Measurements from ENCODE around the gene OPN1MW2. TPM values are rescaled to one million over a fixed set of nuclear protein-coding genes. Genes with fewer than 3 reads are reported as not detected.
"Not testable (repeated sequence)": the region's sequence is repeated elsewhere in the genome, so short reads cannot be mapped to it uniquely, and the experiment has no call there.

OPN1MW2 gene
- total and polyA plus RNA-seq, 2 donors (not counting 1 experiment from before 2014, with no cell fraction given) = not detected

DNA sequence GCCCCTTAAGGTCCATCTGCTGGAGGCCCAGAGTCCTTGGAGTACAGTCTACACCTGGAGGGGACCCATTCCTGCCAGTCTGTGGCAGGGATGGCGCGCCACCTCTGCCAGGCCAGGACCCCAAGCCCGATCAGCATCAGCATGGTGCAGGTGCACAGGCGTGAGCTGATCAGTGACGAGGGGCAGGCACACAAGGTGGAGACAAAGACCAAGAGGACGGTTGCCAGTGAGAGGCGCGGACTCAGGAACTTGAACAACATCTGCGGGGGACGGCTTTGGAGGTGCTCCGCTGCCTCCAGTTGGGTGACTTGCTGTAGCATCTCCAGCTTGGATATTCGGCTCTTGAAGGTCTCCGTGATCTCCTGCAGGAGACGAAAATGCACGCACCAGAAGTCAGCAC, 23.1 kb upstream of the OPN1MW2 start:
- H4K20me1 ChIP-seq (ENCODE audit: control insufficient read depth, extremely low read depth, insufficient read depth, low read length); H3K36me3 ChIP-seq (ENCODE audit: control insufficient read depth, insufficient read depth, low read length); H3K27ac ChIP-seq (ENCODE audit: insufficient read depth, low read length); H3K4me1 ChIP-seq (ENCODE audit: control insufficient read depth, extremely low read depth, insufficient read depth, low read length); H2AFZ ChIP-seq (ENCODE audit: low read length); H3K79me2 ChIP-seq (ENCODE audit: control insufficient read depth, insufficient read depth, low read length); H3K9me3 ChIP-seq (ENCODE audit: control insufficient read depth, insufficient read depth, low read depth, low read length); H3K9ac ChIP-seq (ENCODE audit: insufficient read depth, low read length); DNase-seq (ENCODE audit: low read depth in 2 of 2); H3K4me2 ChIP-seq (ENCODE audit: extremely low read depth, insufficient read depth, low read length); H3K4me3 ChIP-seq (replicated peaks in 1 of 4; ENCODE audit: control extremely low read depth in 1 of 4, insufficient read depth in 1 of 4, low read depth in 3 of 4, low read length in 4 of 4); H3K27me3 ChIP-seq (ENCODE audit: control insufficient read depth, insufficient read depth, low read length): not testable (repeated sequence)

DNA sequence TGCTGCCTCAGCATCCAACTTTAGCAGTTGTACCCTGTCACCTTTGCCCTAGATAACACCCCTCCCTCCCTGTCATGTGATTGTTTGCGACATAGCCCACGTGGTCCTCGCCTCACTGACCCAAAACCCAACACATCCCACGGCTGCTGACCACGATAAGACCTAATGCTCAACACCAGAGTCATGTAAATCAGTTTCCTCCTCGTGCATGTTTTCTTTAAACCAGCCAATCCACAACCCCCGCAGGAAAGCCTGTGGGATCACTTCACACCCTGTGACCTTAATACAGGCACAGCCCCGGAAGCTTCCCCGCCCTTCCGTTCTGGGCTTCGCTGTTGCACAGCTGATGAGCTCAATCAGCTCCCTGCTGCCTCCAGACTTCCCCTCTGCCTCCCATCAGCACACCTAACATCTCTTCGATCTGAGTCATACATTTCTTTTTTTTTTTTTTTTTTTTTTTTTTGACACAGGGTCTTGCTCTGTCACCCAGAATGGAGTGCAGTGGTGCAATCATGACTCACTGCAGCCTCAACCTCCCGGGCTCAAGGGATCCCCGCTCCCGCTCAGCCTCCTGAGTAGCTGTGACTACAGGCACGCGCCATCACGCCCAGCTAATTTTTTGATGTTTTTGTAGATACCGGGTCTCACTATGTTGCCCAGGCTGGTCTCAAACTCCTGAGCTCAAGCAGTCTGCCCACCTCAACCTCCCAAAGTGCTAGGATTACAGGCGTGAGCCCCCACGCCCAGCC, 9.7 kb upstream of the OPN1MW2 start:
- not testable (repeated sequence) for DNase-seq (ENCODE audit: low read depth in 2 of 2); H3K27me3 ChIP-seq (ENCODE audit: control insufficient read depth, insufficient read depth, low read length); H3K4me2 ChIP-seq (ENCODE audit: extremely low read depth, insufficient read depth, low read length); H2AFZ ChIP-seq (ENCODE audit: low read length); H3K4me1 ChIP-seq (ENCODE audit: control insufficient read depth, extremely low read depth, insufficient read depth, low read length); H3K9me3 ChIP-seq (ENCODE audit: control insufficient read depth, insufficient read depth, low read depth, low read length); H3K36me3 ChIP-seq (ENCODE audit: control insufficient read depth, insufficient read depth, low read length); H3K79me2 ChIP-seq (ENCODE audit: control insufficient read depth, insufficient read depth, low read length); H3K9ac ChIP-seq (ENCODE audit: insufficient read depth, low read length); H4K20me1 ChIP-seq (ENCODE audit: control insufficient read depth, extremely low read depth, insufficient read depth, low read length); H3K4me3 ChIP-seq (replicated peaks in 1 of 4; ENCODE audit: control extremely low read depth in 1 of 4, insufficient read depth in 1 of 4, low read depth in 3 of 4, low read length in 4 of 4); H3K27ac ChIP-seq (ENCODE audit: insufficient read depth, low read length)

DNA sequence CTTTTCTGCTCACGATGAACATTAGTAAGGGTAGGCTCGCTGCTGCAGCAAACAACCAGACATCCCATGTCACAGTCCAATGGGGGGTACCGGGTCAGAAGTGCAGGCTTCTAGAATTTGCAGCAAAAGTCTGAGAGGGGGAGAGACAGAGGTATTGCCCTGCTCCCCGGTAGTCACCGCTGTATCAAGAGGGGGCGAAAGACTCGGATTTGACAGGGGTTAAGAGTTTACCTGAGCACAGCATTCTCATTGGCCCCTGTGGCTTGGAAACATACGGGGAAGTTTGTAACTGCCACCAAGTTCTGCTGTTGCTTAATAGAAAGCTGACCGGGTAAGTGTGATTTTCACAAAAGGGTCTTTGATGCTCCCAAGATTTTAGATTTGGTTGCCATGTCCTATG, 8.5 kb upstream of the OPN1MW2 start:
- not testable (repeated sequence) for H3K36me3 ChIP-seq (ENCODE audit: control insufficient read depth, insufficient read depth, low read length); H4K20me1 ChIP-seq (ENCODE audit: control insufficient read depth, extremely low read depth, insufficient read depth, low read length); H3K27me3 ChIP-seq (ENCODE audit: control insufficient read depth, insufficient read depth, low read length); H3K9me3 ChIP-seq (ENCODE audit: control insufficient read depth, insufficient read depth, low read depth, low read length); DNase-seq (ENCODE audit: low read depth in 2 of 2); H3K79me2 ChIP-seq (ENCODE audit: control insufficient read depth, insufficient read depth, low read length); H3K4me3 ChIP-seq (replicated peaks in 1 of 4; ENCODE audit: control extremely low read depth in 1 of 4, insufficient read depth in 1 of 4, low read depth in 3 of 4, low read length in 4 of 4); H3K4me1 ChIP-seq (ENCODE audit: control insufficient read depth, extremely low read depth, insufficient read depth, low read length); H3K9ac ChIP-seq (ENCODE audit: insufficient read depth, low read length); H2AFZ ChIP-seq (ENCODE audit: low read length); H3K4me2 ChIP-seq (ENCODE audit: extremely low read depth, insufficient read depth, low read length); H3K27ac ChIP-seq (ENCODE audit: insufficient read depth, low read length)

DNA sequence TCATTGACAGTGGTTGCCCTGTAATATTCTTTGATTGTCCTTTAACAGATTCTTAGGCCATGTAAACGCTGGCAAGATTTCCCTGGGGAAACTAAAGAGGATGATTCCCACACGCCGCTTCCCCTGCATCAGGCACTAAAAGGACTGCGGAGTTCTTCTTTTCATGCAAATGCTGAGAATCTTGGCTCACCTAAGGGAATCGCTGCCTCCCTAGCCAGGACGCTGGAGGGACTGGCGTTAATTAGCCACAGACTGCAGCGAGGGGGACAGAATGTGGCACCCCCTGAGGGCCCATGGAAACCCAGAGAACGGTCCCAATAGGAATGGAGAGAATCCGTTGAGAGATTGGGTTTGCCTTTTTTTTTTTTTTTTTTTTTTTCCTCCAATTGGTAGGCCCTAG, 8.1 kb upstream of the OPN1MW2 start:
- H3K4me2 ChIP-seq (ENCODE audit: extremely low read depth, insufficient read depth, low read length); H3K4me1 ChIP-seq (ENCODE audit: control insufficient read depth, extremely low read depth, insufficient read depth, low read length); H3K9me3 ChIP-seq (ENCODE audit: control insufficient read depth, insufficient read depth, low read depth, low read length); H3K27ac ChIP-seq (ENCODE audit: insufficient read depth, low read length); H3K36me3 ChIP-seq (ENCODE audit: control insufficient read depth, insufficient read depth, low read length); H3K79me2 ChIP-seq (ENCODE audit: control insufficient read depth, insufficient read depth, low read length); H3K27me3 ChIP-seq (ENCODE audit: control insufficient read depth, insufficient read depth, low read length); H3K4me3 ChIP-seq (replicated peaks in 1 of 4; ENCODE audit: control extremely low read depth in 1 of 4, insufficient read depth in 1 of 4, low read depth in 3 of 4, low read length in 4 of 4); H2AFZ ChIP-seq (ENCODE audit: low read length); H4K20me1 ChIP-seq (ENCODE audit: control insufficient read depth, extremely low read depth, insufficient read depth, low read length); DNase-seq (ENCODE audit: low read depth in 2 of 2); H3K9ac ChIP-seq (ENCODE audit: insufficient read depth, low read length): not testable (repeated sequence)

DNA sequence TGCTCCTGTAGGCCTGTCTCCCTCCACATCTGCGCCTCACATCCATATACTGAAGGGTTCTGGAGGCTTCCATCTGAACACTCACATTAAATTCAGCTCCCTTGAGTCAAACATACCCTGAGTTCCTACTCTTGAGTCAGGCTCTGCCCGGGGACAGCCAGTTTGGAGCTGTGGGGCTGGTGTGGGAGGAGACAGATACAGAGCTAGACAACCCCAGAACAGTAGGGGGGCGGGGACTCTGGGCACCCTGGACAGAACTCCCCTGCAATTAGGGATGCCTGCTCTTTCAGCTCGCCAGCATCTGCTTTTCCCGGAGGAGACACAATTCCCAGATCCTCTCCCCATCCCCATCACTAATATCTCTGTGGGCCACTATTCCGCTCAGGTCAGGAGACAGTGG, 5.7 kb downstream of the OPN1MW2 start:
- H2AFZ ChIP-seq (ENCODE audit: low read length); H4K20me1 ChIP-seq (ENCODE audit: control insufficient read depth, extremely low read depth, insufficient read depth, low read length); H3K36me3 ChIP-seq (ENCODE audit: control insufficient read depth, insufficient read depth, low read length); H3K79me2 ChIP-seq (ENCODE audit: control insufficient read depth, insufficient read depth, low read length); H3K4me3 ChIP-seq (replicated peaks in 1 of 4; ENCODE audit: control extremely low read depth in 1 of 4, insufficient read depth in 1 of 4, low read depth in 3 of 4, low read length in 4 of 4); H3K27ac ChIP-seq (ENCODE audit: insufficient read depth, low read length); H3K9me3 ChIP-seq (ENCODE audit: control insufficient read depth, insufficient read depth, low read depth, low read length); H3K4me1 ChIP-seq (ENCODE audit: control insufficient read depth, extremely low read depth, insufficient read depth, low read length); H3K9ac ChIP-seq (ENCODE audit: insufficient read depth, low read length); H3K27me3 ChIP-seq (ENCODE audit: control insufficient read depth, insufficient read depth, low read length); H3K4me2 ChIP-seq (ENCODE audit: extremely low read depth, insufficient read depth, low read length); DNase-seq (ENCODE audit: low read depth in 2 of 2): not testable (repeated sequence)

DNA sequence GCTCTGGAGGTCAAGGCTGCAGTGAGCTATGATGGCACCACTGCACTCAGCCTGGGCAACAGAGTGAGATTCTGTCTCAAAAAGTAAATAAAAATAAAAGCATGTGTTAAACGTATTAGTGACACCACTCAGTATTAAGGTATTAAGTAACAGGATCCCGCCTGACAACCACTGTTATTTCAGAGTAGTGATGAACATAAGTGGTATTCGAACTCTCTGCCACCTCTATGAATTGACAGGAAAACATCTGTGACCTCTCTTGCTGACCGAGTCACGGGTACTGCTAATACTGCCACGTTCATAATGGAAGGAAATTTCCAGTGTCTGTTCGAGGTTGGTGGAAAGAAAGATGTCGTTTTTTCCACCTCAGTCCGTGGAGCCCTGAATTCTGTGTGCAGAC, 7.2 kb downstream of the OPN1MW2 start:
- not testable (repeated sequence) for H3K4me1 ChIP-seq (ENCODE audit: control insufficient read depth, extremely low read depth, insufficient read depth, low read length); H3K9me3 ChIP-seq (ENCODE audit: control insufficient read depth, insufficient read depth, low read depth, low read length); H3K9ac ChIP-seq (ENCODE audit: insufficient read depth, low read length); H3K27ac ChIP-seq (ENCODE audit: insufficient read depth, low read length); H4K20me1 ChIP-seq (ENCODE audit: control insufficient read depth, extremely low read depth, insufficient read depth, low read length); H3K4me3 ChIP-seq (replicated peaks in 1 of 4; ENCODE audit: control extremely low read depth in 1 of 4, insufficient read depth in 1 of 4, low read depth in 3 of 4, low read length in 4 of 4); H3K79me2 ChIP-seq (ENCODE audit: control insufficient read depth, insufficient read depth, low read length); H2AFZ ChIP-seq (ENCODE audit: low read length); H3K36me3 ChIP-seq (ENCODE audit: control insufficient read depth, insufficient read depth, low read length); DNase-seq (ENCODE audit: low read depth in 2 of 2); H3K27me3 ChIP-seq (ENCODE audit: control insufficient read depth, insufficient read depth, low read length); H3K4me2 ChIP-seq (ENCODE audit: extremely low read depth, insufficient read depth, low read length)

DNA sequence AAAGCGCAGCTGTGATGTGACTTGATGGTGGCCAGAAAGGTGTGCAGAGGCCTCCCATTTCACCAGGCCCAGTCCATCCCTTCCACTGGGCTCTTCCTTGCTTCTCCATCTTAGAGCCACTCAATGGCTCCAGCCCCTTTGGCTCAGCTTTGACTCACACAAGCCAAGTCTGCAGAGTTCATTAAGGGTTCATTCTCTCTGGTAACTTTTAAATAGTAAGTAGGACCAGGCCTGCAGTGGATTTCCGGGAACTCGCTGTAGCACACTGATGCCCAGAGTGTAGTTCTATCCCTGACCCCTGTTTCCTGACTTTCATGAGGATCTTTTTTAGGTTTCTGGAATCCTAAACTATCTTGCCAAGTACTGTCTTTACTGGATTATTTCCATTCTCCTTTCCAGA, 11.9 kb downstream of the OPN1MW2 start:
- H2AFZ ChIP-seq (ENCODE audit: low read length); H4K20me1 ChIP-seq (ENCODE audit: control insufficient read depth, extremely low read depth, insufficient read depth, low read length); H3K36me3 ChIP-seq (ENCODE audit: control insufficient read depth, insufficient read depth, low read length); H3K27ac ChIP-seq (ENCODE audit: insufficient read depth, low read length); H3K79me2 ChIP-seq (ENCODE audit: control insufficient read depth, insufficient read depth, low read length); H3K9me3 ChIP-seq (ENCODE audit: control insufficient read depth, insufficient read depth, low read depth, low read length); H3K27me3 ChIP-seq (ENCODE audit: control insufficient read depth, insufficient read depth, low read length); H3K4me1 ChIP-seq (ENCODE audit: control insufficient read depth, extremely low read depth, insufficient read depth, low read length); DNase-seq (ENCODE audit: low read depth in 2 of 2); H3K4me3 ChIP-seq (replicated peaks in 1 of 4; ENCODE audit: control extremely low read depth in 1 of 4, insufficient read depth in 1 of 4, low read depth in 3 of 4, low read length in 4 of 4); H3K4me2 ChIP-seq (ENCODE audit: extremely low read depth, insufficient read depth, low read length); H3K9ac ChIP-seq (ENCODE audit: insufficient read depth, low read length): not testable (repeated sequence)
